Right ventricle myocardium inferior (tissue), 1 donor: ENCODE data around the gene TPPP2. TPM values are rescaled to one million over a fixed set of nuclear protein-coding genes. Genes with fewer than 3 reads are reported as not detected.
"Not testable (repeated sequence)": the region's sequence is repeated elsewhere in the genome, so short reads cannot be mapped to it uniquely, and the experiment has no call there.

Experiments used
- ATAC-seq: fragments of 200-7000 bp; cut with Tn5 transposase; one replicate; pipeline ENCODE4 v1.9.1; 2020; ENCODE audit warnings: mild to moderate bottlenecking, moderate library complexity
- DNase-seq: peaks from one replicate; pipeline ENCODE4 v3.0.0; 2021; ENCODE audit errors: missing footprints
- intact Hi-C: fragments of 100-400 bp; cut with DNase I; formaldehyde crosslinking; loops from one replicate; pipeline ENCODE4 v1.11.0; 2022
- total RNA-seq: library from RNA; stranded (reverse); fragmentation: NEBNext Ultra II Directional; extraction: Animal tissue kit (Norgen Biotek cat#: 25700); gene quantifications from one replicate; pipeline ENCODE4 v1.2.1, GENCODE V29; 2021
- donor health status: DM: no; HTN: yes; CAD: no; lungs with severe emphysema.

The TPPP2 gene
- total RNA-seq, 1 donor from 2014 or later: 1.1 TPM

DNA sequence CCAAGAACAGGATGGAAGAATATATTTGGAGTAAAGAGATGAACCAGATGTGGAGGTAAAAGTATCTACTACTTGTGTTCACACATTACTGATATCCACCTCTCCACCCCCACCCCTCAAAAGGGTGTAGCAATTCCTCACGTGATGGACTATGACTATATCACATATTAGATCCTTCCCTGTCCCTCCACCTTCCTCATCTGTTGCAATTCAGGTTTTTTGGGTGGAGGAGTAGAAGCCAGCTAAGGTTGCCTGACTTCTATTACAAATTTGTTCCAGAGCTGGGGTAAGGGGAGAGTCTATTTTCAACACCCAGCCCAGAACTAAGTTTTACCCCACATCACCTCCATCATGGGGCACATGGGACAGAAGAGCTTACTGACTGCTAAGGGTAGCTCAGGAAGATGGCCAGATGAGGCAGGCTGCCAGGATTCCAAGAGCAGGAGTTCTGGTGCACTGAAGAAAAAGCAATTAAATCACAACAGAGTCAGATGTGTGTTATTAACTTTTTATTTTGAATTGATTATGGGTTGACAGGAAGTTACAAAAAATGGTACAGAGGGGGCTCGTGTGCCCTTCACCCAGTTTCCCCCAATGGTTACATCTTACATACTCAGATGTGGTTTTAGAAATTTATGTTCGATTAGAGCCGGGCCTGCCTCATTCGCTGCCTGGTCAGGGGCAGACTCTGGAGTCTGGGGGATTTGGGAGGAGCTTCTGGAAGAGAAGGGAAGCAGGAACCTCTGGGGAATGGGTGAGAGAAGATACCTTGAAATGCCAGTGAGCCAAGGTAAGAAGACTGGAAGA lies 2.5 kb downstream of the TPPP2 start:
- DNase-seq (no peak), ATAC-seq (no peak)
- intact Hi-C loops: no loop called here

DNA sequence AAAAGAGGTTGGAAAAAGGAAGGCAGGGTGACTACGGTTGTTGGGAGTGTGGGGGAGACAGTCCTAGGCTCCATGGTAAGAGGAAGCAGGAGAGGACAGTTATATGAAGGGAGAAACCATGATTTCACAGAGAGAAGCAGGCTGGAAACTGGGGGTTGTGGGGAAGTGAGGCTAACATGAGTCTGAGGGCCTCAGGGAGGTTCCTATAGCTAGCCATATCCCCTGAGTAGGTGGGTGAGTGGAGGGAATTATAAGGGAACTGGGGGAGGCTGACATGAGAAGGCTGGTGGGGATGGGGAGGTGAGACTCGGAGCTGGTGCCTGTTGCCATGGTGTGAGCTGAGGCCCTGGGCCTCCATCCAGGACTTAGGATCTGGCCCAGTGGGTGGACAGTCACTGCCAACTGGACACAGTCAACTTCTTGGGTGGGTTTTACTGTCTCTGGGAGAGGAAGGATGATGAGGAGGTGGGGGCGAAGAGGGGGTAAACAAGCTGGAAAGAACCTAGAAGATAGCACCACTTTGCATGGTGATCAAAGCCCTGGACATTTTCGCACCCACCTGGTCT lies 3.2 kb downstream of the TPPP2 start:
- intact Hi-C loops: no loop called here
- no peak for ATAC-seq

DNA sequence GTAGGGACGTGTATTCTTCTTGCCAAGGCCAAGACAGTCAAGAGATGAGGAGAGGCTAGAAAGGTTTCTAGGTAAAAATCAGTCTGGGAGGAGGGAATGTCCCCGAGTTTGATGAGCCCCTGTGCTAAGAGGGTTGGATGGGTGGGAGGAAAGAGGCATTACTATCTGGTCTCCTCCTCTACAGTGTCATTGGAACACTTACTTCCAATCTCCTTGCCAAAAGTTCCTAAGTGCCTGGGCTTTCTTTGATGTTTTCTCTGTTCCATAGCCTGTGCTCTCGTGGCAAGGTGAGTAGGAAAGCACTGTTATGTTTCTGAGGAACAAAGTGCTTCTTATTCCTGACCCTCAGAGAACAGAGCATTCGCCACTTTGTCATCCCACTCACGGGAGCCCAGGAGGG lies 4.7 kb downstream of the TPPP2 start, which contains the start of gene RNASE13:
Gene RNASE13 (minus strand): TSS at position 101 of the 400 bp plus-strand sequence. CDS start 519 bp downstream, outside the sequence.
- ATAC-seq (no peak), DNase-seq (no peak)
- intact Hi-C loops: no loop called here

More for the DNA sequence above, 3.2 kb downstream of the TPPP2 start:
- no peak for DNase-seq

DNA sequence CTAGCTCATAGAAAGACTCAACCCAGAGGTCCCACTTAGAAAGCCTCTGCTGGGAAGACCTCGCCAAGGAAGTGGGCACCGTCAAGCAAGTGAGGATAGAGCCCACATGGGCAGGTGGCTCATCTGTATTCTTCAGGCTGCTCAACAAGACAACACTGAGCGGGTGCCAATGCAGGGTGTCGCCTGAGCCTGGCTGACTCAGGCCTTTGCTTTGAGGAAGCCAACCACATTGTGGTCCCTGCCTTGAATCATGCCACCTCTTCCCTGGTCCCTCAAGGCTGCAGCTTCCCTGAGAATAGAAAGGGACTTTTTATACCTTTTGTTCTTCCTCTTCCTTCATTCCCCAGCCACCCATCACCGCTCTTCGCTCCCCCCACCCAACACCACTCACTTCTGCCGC lies 6.7 kb downstream of the TPPP2 start:
- ATAC-seq: no peak
- DNase-seq: no peak
- intact Hi-C loops: no loop called here

DNA sequence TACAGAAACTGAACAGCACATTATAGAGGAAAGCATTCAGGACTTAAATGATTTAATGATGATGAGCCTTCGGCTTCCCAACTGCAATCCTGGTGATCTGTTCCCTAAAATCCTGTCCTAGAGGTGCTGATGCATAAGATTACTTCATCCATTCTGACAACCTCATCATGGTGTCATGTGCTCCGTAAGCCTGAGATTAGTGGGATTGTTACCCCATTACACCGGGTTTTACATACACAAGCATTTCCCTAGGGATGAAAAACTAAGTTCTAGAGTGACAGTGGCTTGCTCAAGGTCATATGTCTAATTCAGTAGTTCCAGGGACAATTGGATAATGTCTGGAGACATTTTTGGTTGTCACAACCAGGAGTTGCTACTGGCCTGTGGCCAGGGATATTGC lies 7.1 kb downstream of the TPPP2 start:
- ATAC-seq: no peak
- DNase-seq: no peak
- intact Hi-C loops: no loop called here

DNA sequence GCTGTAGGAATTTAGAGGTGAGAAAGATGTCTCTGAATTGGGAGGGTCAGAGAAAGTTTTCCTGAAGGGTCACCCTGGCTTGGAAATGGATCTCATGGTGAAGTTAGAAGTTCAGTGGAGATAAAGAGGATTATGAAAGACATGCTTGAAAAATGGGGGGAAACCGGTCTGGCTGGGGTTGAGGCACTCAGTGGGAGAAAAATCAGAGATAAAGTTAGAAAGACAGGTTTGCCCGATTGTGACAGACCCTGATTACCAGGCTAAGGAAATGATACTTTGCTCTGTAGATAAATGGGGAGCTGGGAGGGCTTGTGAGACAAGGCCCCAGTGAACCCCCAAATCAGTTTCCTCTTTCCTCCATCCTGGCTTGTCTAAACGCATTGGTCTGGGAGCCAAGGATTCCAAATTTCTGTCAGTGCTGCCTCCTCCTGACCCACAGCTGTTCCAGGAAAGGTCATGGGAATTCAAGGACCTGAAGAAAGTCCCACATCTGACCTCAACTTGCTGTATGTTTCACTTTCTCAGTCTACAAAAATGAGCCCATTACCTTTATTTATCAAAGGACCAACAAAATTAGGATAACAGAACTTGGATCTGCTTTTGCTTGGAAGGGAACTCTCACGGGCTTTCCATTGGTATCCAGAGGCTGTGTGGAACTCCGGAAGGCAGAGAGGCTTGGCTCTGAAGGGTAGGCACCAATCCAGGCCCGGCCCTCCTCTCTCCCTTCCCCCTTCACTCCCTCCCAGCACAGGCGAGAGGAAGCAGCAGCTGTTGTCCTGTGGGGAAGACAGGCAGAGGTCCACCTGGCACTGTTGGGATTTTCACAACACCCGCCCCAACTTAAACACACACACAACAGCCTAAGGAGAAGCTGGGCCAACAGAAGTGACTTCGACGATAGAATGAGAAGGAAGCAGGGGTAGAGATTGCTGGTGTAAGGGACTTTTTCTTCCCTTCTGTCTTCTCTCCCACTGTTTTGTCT lies 8.7 kb downstream of the TPPP2 start:
- intact Hi-C loops: loop anchor here (1.0 kb wide), 1 partner anchor 13 kb away; the partner anchor contains the start of gene NDRG2
- ATAC-seq (peak; percentile 97), DNase-seq (peak; percentile 91)

DNA sequence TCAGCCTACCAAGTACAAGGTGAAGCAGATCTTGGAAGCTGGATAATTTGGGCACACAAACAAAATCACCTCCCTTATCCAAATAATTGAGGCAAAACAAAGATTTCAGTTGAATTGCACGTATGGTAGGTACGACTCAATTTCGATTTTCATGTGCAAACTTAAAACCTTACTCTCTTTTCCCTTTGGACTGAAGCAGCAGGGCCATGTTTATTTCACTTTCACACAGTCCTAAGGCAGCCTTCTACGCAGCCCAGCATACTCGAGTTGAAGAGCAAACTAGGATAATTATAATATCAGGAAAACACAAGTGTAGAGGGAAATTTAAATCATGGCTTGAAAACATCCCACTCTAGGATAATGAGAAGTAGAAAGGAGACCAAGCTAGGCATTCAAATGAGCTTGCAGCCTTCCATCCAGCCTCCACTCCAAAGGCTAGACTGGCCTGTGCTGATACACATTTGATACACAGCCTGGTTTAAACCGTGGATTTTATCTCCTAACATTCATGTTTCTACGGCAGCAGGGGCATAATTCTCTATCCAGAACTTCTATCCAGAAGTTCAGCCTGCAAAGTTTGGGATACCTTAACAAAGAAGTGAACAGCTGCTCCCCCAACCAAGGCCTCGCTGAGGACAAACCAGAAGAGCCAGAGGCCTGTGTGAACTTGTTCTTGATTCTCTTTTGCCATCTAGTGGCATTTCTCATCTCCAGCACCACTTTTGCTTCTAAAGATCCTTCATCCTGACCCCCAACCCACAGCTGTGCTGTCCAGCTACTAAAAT lies 9.8 kb downstream of the TPPP2 start:
- no peak for DNase-seq

DNA sequence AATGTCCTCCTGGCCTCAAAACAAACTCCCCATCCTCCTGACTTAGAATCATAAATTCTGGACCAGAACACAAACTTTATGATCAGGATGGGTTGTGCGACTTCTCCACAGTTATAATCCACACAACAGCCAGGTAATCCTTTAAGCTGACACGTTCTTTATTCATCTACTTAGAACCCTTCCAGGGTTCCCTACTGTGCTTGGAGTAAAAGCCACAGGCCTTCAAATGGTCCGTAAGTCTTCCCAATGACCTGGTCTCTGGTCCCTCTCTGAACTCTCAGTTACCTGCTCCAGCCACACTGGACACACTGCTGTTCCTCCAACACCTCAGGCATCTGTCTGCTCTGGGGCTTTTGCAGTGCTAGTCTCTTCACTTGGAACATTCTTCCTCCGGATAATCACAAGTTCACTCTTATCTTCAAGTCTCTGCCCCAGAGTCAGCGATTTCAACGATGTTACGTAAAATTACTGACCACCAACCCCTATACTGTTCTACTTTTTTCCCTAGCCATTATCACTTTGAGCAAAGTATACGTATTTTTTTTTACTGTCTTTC lies 10.4 kb downstream of the TPPP2 start:
- no peak for ATAC-seq
- intact Hi-C loops: loop anchor here (1.0 to 5.0 kb wide), 4 partner anchors 26 to 358 kb away; partner anchors contain the start of gene RNASE4

More for the DNA sequence above, 9.8 kb downstream of the TPPP2 start:
- ATAC-seq: peak; percentile 73
- intact Hi-C loops: loop anchor here (1.0 to 5.0 kb wide), 5 partner anchors 14 to 357 kb away; partner anchors contain the start of genes NDRG2 and RNASE4

DNA sequence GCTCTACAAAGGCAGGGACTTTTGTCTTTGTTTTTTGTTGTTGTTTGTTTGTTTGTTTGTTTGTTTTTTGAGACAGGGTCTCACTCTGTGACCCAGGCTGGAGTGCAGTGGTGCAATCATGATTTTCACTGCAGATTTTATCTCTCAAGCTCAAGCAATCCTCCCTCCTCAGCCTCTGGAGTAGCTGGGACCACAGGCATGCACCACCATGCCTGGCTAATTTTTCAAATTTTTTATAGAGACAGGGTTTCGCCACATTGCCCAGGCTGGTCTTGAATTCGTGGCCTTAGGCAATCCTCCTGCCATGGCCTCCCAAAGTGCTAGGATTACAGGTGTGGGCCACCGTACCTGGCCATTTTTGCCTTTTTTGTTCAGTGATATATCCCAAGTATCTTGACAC lies 10.9 kb downstream of the TPPP2 start:
- intact Hi-C loops: loop anchor here (1.0 to 5.0 kb wide), 4 partner anchors 27 to 359 kb away; partner anchors contain the start of gene RNASE4
- not testable (repeated sequence) for ATAC-seq, DNase-seq

More for the DNA sequence above, 10.4 kb downstream of the TPPP2 start:
- no peak for DNase-seq

DNA sequence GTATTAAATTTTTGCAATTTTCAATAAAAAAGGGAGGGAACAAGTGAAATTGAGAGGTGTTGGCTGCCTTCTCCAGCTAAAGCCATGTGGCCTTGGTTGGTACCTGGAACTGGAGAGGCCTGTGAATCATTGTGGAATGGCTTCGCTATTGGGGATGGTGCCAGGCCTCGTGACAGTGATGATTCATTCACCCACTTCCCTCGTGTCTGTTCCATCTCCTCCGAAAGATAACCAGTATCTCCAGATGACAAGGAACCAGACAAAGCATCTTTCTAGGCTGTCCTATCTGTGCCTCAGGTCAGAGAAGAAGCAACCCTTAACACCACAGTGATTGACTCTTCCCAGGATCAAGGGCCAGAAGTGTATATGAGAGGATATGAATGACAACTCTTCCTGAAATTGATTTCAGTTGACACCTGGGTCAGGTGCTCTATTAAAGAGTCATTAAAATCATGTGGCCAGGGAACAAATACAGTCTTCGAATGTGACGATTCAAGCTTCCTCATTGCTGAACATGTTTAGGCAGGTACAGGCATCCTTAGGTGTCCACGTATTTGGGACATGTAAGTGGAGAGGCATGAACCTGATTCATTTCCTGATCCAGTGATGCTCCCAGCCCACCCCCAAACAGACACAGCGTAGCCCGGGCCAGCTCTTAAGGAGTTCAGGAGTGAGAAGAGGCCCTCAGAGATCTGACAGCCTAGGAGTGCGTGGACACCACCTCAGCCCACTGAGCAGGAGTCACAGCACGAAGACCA lies 11.8 kb downstream of the TPPP2 start, which contains the start of gene RNASE7:
Gene RNASE7 (plus strand): TSS at position 687 of the 758 bp plus-strand sequence. CDS start 631 bp downstream, outside the sequence.
- DNase-seq (no peak), ATAC-seq (no peak)
- intact Hi-C loops: loop anchor here (2.0 to 5.0 kb wide), 2 partner anchors 61 to 360 kb away; partner anchors contain the start of gene RNASE4

DNA sequence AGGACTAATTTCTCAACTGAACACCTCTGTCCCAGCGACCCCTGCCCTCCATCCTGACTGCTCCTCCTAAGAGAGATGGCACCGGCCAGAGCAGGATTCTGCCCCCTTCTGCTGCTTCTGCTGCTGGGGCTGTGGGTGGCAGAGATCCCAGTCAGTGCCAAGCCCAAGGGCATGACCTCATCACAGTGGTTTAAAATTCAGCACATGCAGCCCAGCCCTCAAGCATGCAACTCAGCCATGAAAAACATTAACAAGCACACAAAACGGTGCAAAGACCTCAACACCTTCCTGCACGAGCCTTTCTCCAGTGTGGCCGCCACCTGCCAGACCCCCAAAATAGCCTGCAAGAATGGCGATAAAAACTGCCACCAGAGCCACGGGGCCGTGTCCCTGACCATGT lies 12.9 kb downstream of the TPPP2 start:
- intact Hi-C loops: loop anchor here (5.0 kb wide), 1 partner anchor 361 kb away; the partner anchor contains the start of gene RNASE4
- ATAC-seq (no peak), DNase-seq (no peak)

DNA sequence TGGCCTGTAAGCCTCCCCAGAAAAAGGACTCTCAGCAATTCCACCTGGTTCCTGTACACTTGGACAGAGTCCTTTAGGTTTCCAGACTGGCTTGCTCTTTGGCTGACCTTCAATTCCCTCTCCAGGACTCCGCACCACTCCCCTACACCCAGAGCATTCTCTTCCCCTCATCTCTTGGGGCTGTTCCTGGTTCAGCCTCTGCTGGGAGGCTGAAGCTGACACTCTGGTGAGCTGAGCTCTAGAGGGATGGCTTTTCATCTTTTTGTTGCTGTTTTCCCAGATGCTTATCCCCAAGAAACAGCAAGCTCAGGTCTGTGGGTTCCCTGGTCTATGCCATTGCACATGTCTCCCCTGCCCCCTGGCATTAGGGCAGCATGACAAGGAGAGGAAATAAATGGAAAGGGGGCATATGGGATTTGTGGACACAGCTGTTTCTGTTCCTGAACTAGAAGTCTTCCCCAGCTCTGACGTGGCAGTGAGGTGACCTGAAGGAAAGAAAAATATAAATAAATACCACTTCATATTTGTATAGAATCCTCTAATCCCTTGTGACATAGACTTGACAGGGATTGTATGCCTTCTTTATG lies 13.5 kb downstream of the TPPP2 start:
- intact Hi-C loops: loop anchor here (5.0 kb wide), 1 partner anchor 361 kb away; the partner anchor contains the start of gene RNASE4
- no peak for DNase-seq
- ATAC-seq: no peak

DNA sequence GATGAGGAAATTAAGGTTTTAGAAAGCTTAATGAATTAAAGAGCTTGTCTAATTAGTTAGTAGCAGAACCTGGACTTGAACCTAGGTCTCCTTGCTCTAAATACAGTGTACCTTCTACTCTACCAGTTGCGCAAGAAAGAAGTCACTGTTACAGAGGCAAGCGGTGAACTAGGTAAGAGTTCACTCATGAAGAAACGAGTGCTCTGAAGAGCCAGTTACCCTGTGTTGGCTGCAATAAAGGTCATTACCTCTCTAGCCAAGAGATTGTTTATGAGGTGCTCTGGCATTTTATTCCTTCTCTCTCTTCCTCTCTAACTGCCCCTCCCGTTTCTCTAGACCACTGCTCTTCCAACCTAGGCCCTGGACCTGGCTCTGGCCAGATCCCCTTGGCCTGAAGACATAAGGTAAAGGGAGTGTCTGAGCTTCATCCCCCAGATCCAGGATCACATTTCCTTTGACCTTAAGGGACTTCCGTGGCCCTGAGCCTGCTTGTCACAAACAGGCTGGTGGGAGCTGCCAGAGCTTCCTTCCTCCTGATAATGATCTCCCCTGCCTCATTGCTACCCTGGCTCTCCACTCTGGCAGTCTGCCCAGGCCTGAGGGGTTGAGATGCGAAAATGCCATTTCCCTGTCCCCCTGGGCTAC lies 14.1 kb downstream of the TPPP2 start:
- ATAC-seq: peak; percentile 22
- DNase-seq: no peak
- intact Hi-C loops: loop anchor here (5.0 kb wide), 1 partner anchor 362 kb away; the partner anchor contains the start of gene RNASE4

DNA sequence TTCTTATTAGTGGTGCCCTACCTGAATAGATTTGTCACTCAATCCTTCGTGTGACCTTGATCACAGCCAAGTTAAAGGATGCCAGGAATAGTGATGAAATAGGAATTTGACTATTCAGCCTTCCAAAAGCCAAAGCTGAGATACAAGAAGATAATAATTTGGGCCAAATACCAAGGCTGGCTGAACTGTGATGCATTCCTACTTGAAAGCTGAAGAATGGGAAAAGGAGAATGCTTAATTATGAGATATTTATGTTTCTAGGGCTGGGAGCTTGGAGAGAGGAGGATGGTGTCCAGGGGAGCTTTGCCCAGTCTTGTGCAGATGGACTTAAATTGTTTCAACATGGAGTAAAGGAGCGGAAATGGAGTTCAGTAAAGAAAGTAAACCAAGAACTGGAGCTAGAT lies 17.4 kb downstream of the TPPP2 start:
- DNase-seq: no peak
- intact Hi-C loops: no loop called here
- no peak for ATAC-seq

DNA sequence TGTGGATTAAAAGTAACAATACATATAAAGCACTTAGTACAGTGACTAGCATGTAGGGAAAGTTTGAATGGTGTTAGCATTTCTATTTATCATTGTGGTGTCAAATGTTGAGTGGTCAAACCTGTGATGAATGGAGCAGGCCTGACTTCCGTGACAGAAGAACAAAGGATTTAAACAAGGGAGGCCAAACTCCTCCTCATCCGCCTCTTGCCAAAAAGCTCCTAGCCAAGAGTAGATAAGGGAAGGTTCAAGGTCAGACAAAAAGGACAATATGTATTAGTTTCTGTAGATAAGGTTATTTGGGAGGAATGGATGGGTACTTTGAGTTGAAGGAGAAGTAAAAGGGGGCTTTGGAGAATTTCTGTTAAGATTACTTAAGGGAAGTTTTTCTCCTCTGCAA lies 18.6 kb downstream of the TPPP2 start:
- peak; percentile 50 for ATAC-seq
- intact Hi-C loops: no loop called here
- no peak for DNase-seq

DNA sequence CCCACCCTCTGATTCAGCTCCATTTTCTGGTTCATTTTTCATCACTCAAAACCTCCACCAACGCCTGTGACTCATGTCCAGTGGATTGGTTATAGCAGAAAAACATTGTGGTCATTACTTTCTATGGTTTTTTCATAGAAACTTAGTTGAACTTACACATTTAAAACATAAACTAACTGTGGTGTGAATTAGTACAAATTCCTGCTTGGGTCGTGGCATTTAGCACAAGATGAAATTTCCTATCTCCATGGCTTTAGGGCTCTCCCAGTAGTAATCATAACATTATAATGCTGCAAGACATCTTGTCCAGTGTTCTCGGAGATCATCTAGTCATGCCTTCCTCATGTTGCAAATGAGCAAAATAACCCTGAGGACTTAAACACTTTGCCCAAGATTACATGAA lies 19.3 kb downstream of the TPPP2 start:
- no peak for ATAC-seq
- no peak for DNase-seq
- intact Hi-C loops: no loop called here
